Endothelial cell of umbilical vein (primary cell): ENCODE measurements around the gene ZMAT3. TPM values are rescaled to one million over a fixed set of nuclear protein-coding genes. Genes with fewer than 3 reads are reported as not detected.

ENCODE experiments used
- BruUV-seq: library from RNA; stranded (reverse); fragments of 400-500 nt; replicated peaks from 2 replicates; lab custom pipeline; 2021; lab: Mats Ljungman, UMichigan
- CTCF ChIA-PET: fragments of 300-600, 350-600 bp; sonication (Branson Sonifier 250); formaldehyde crosslinking; loops from one replicate; lab custom pipeline; 2021; ENCODE audit warnings: antibody characterized with exemption, inconsistent platforms; lab: Charles Lee
- POLR2A ChIA-PET: fragments of 300-600, 350-600 bp; sonication (Branson Sonifier 250); formaldehyde crosslinking; loops from one replicate; lab custom pipeline; 2021; ENCODE audit warnings: antibody characterized with exemption, inconsistent platforms; lab: Charles Lee
- DNase-seq: peaks from one replicate; pipeline ENCODE4 v3.0.0-alpha.2; 2011; ENCODE audit warnings: low read depth, low spot score
- FAIRE-seq: peaks from 2 replicates; lab custom pipeline; 2011; peaks lifted over from hg19 to GRCh38; lab: Jason Lieb, UNC
- H2AFZ ChIP-seq: 2 replicates; pipeline ENCODE4 v1.6.0; 2012; ENCODE audit warnings: low read depth, low read length, control low read depth, inconsistent platforms
- H3K27ac ChIP-seq: 2 replicates; pipeline ENCODE4 v1.5.1; 2011; ENCODE audit warnings: low read depth, mild to moderate bottlenecking, control low read depth, low read length, moderate library complexity; ENCODE audit not compliant: insufficient read depth
- H3K27me3 ChIP-seq, 2 experiments: 2 replicates each; pipeline versions ENCODE4 v1.6.0 to v1.6.1; 2011; ENCODE audit warnings: low read length in 2 of 2, mixed read lengths in 1 of 2; ENCODE audit not compliant: control insufficient read depth in 2 of 2, insufficient read depth in 2 of 2
- H3K36me3 ChIP-seq, 2 experiments: 2 replicates in 1 of 2; 3 replicates in 1 of 2; pipeline ENCODE4 v1.5.1; 2011; ENCODE audit warnings: low read length in 2 of 2, mild to moderate bottlenecking in 1 of 2, moderate library complexity in 1 of 2; ENCODE audit not compliant: control insufficient read depth in 2 of 2, insufficient read depth in 2 of 2; ENCODE audit errors: extremely low read depth in 1 of 2
- H3K4me1 ChIP-seq: 3 replicates; pipeline ENCODE4 v1.5.1; 2011; ENCODE audit warnings: mild to moderate bottlenecking, low read length; ENCODE audit not compliant: control insufficient read depth, insufficient read depth; ENCODE audit errors: extremely low read depth
- H3K4me2 ChIP-seq: 2 replicates; pipeline ENCODE4 v1.6.1; 2011; ENCODE audit warnings: low read length, control low read depth, mixed read lengths; ENCODE audit not compliant: insufficient read depth
- H3K4me3 ChIP-seq, 3 experiments: fragments of 200-600 bp in 1 of 3; sonication (generic), shearing (Covaris generic) in 1 of 3; replicated peaks in 1 of 3; 2 replicates each; pipeline ENCODE4 v1.5.1; 2011 to 2016; ENCODE audit warnings: control low read depth in 3 of 3, low read length in 3 of 3, mild to moderate bottlenecking in 2 of 3, inconsistent platforms in 1 of 3, low read depth in 1 of 3, moderate library complexity in 1 of 3; ENCODE audit not compliant: insufficient read depth in 1 of 3
- H3K79me2 ChIP-seq: 2 replicates; pipeline ENCODE4 v1.6.0; 2012; ENCODE audit warnings: low read length, inconsistent platforms; ENCODE audit not compliant: control insufficient read depth, insufficient read depth
- H3K9ac ChIP-seq: replicated peaks from 2 replicates; pipeline ENCODE3; 2011; ENCODE audit warnings: low read length, control low read depth; ENCODE audit not compliant: insufficient read depth; ENCODE audit errors: extremely low read depth
- H3K9me1 ChIP-seq: replicated peaks from 3 replicates; pipeline ENCODE4 v1.6.0; 2011; ENCODE audit warnings: mild to moderate bottlenecking, low read length; ENCODE audit not compliant: control insufficient read depth, insufficient read depth; ENCODE audit errors: extremely low read depth
- H3K9me3 ChIP-seq: replicated peaks from 2 replicates; pipeline ENCODE4 v1.5.1; 2012; ENCODE audit warnings: low read length, inconsistent platforms; ENCODE audit not compliant: control insufficient read depth, insufficient read depth
- H4K20me1 ChIP-seq: replicated peaks from 2 replicates; pipeline ENCODE3; 2011; ENCODE audit warnings: mild to moderate bottlenecking, low read length; ENCODE audit not compliant: control insufficient read depth, insufficient read depth; ENCODE audit errors: extremely low read depth
- CTCF ChIP-seq, 2 donors: IDR thresholded peaks; 1 replicate in 1 of 2; 2 replicates in 1 of 2; pipeline ENCODE4 v1.5.1; 2011; ENCODE audit warnings: low read length in 2 of 2, mild to moderate bottlenecking in 2 of 2, moderate library complexity in 2 of 2, control low read depth in 1 of 2, inconsistent platforms in 1 of 2, low read depth in 1 of 2; ENCODE audit not compliant: insufficient read depth in 1 of 2; ENCODE audit errors: extremely low read depth in 1 of 2
- EZH2 ChIP-seq: IDR thresholded peaks from 2 replicates; pipeline ENCODE4 v1.6.1; 2012; ENCODE audit warnings: borderline replicate concordance, low read depth, mild to moderate bottlenecking, moderate library complexity, low read length, inconsistent platforms; ENCODE audit not compliant: severe bottlenecking
- FOS ChIP-seq: IDR thresholded peaks from 2 replicates; pipeline ENCODE4 v1.6.1; 2011; ENCODE audit warnings: mild to moderate bottlenecking, low read length, moderate library complexity, borderline replicate concordance; ENCODE audit not compliant: insufficient read depth
- GATA2 ChIP-seq: IDR thresholded peaks from 2 replicates; pipeline ENCODE4 v1.7.0; 2011; ENCODE audit warnings: low read depth, mild to moderate bottlenecking, moderate library complexity, mixed read lengths, low read length; ENCODE audit not compliant: insufficient read length, insufficient read depth
- JUN ChIP-seq: IDR thresholded peaks from 2 replicates; pipeline ENCODE4 v1.6.1; 2011; ENCODE audit warnings: borderline replicate concordance, low read depth; ENCODE audit not compliant: insufficient read length, insufficient read depth
- MYC ChIP-seq: IDR thresholded peaks from one replicate; pipeline ENCODE4 v1.6.1; 2011; ENCODE audit warnings: mild to moderate bottlenecking, low read depth, low read length
- POLR2A ChIP-seq: IDR thresholded peaks from 2 replicates; pipeline ENCODE4 v1.6.1; 2012; ENCODE audit warnings: low read depth, mild to moderate bottlenecking, control low read depth, low read length
- POLR2AphosphoS5 ChIP-seq: IDR thresholded peaks from 2 replicates; pipeline ENCODE4 v1.6.1; 2012; ENCODE audit warnings: low read depth, mild to moderate bottlenecking, control low read depth, low read length, moderate library complexity; ENCODE audit not compliant: insufficient read depth
- dilution Hi-C: fragments of 300-500 bp; cut with MboI; formaldehyde crosslinking; loops from one replicate; pipeline ENCODE4 v1.15.0; 2019; ENCODE audit warnings: low sequenced_read_pairs; ENCODE audit not compliant: extremely low pct_ligation_motif_present
- intact Hi-C: fragments of 100-400 bp; cut with micrococcal nuclease; formaldehyde crosslinking; loops from one replicate; pipeline ENCODE4 v1.10.0; 2022
- polyA plus RNA-seq, 4 experiments: library from polyadenylated mRNA; depleted of rRNA in 3 of 4; stranded (reverse) in 3 of 4; unstranded in 1 of 4; fragments of >200 nt; gene quantifications; 2 replicates each; pipeline versions ENCODE4 v1.2.1 to v1.2.3, GENCODE V29; 2011 to 2012; ENCODE audit warnings: missing spikeins in 1 of 4
- total RNA-seq: library from RNA; stranded (reverse); gene quantifications from 2 replicates; pipeline ENCODE4 v1.2.3, GENCODE V29; 2021
- TF ChIP-seq, protein P1 (sequence below): IDR thresholded peaks from 2 replicates; pipeline ENCODE4 v1.6.1; 2011; ENCODE audit not compliant: insufficient read depth, insufficient read length

Gene ZMAT3
- total and polyA plus RNA-seq, 2 donors (not counting 3 experiments of a cell fraction or from before 2014, with no cell fraction given), result 13.2 to 33.1 TPM

DNA sequence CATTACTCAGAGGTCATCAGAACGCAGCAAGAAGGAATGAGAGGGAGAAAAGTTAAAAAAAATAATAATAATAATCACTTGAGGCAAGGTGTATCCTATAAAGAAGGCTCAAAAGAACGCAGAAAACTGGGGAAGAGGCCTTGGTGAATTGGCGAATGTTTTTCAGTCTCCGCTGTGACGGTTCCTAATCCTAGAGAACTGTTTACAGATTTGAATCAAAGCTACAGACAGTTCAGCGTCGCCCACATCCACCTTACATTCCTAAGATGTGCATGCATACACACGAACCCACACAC, 634 bp downstream of the ZMAT3 start:
- ChIA-PET POLR2A (no interaction called here), CTCF (interaction anchor here (0.9 to 2.2 kb wide), 7 partner anchors 28 to 251 kb away, joined by 3 to 23 read pairs (median 4); no protein-coding TSS in a partner anchor)
- BruUV-seq, result no TSS peak
- H3K4me3 ChIP-seq, result peak overlapping the region; percentile 18 to 56 (median 53)
- peaks cover 48% of the 10 kb centered on the region for H3K79me2 ChIP-seq
- H3K9me3 ChIP-seq, result no peaks in the 10 kb centered on the region
- H3K9me1 ChIP-seq, result no peaks in the 10 kb centered on the region
- no peak for TF ChIP-seq MYC
- TF ChIP-seq FOS, result no peak
- no peak for TF ChIP-seq POLR2A
- TF ChIP-seq POLR2AphosphoS5, result no peak
- no peak for TF ChIP-seq EZH2
- TF ChIP-seq CTCF (IDR thresholded peaks at IDR 0.05; ENCODE audit: extremely low read depth in 1 of 2, insufficient read depth in 1 of 2, low read depth in 1 of 2, low read length in 2 of 2), result no peak
- no peak for TF ChIP-seq JUN
- no peak for TF ChIP-seq GATA2
- TF ChIP-seq, protein P1, sequence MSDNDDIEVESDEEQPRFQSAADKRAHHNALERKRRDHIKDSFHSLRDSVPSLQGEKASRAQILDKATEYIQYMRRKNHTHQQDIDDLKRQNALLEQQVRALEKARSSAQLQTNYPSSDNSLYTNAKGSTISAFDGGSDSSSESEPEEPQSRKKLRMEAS, result no peak
- H3K36me3 ChIP-seq, result peaks cover 3 to 4% of the 10 kb centered on the region in 2 experiments
- peak overlapping the region; percentile 81 for H3K27ac ChIP-seq
- DNase-seq (no peak), FAIRE-seq (no peak)
- intact Hi-C loops, result loop anchor here (1.0 kb wide), 3 partner anchors 76 to 251 kb away; no protein-coding TSS in a partner anchor
- H3K4me2 ChIP-seq, result peak overlapping the region; percentile 53
- H3K27me3 ChIP-seq, result no peaks in the 10 kb centered on the region
- peaks cover 10% of the 10 kb centered on the region for H3K4me1 ChIP-seq
- peak overlapping the region; percentile 3 for H2AFZ ChIP-seq
- peak overlapping the region; percentile 46 for H3K9ac ChIP-seq
- no peaks in the 10 kb centered on the region for H4K20me1 ChIP-seq
- dilution Hi-C loops, result no loop called here
